GM19467 (cell line): ENCODE measurements around the gene VWA8.
"Not testable (repeated sequence)": the region's sequence is repeated elsewhere in the genome, so short reads cannot be mapped to it uniquely, and the experiment has no call there.

Experiments used
- ATAC-seq: cut with Tn5 transposase; IDR thresholded peaks from one replicate; pipeline ENCODE4 v1.9.1; 2021; ENCODE audit warnings: mild to moderate bottlenecking, moderate library complexity; ENCODE audit not compliant: unreplicated experiment

VWA8 gene

GRCh38 chr13:41565216-41565615, 395.7 kb downstream of the VWA8 start:
- ATAC-seq, result no peak

- ATAC-seq, result no peak
These were observed 396.9 kb downstream of the VWA8 start for GRCh38 chr13:41563984-41564365.

DNA sequence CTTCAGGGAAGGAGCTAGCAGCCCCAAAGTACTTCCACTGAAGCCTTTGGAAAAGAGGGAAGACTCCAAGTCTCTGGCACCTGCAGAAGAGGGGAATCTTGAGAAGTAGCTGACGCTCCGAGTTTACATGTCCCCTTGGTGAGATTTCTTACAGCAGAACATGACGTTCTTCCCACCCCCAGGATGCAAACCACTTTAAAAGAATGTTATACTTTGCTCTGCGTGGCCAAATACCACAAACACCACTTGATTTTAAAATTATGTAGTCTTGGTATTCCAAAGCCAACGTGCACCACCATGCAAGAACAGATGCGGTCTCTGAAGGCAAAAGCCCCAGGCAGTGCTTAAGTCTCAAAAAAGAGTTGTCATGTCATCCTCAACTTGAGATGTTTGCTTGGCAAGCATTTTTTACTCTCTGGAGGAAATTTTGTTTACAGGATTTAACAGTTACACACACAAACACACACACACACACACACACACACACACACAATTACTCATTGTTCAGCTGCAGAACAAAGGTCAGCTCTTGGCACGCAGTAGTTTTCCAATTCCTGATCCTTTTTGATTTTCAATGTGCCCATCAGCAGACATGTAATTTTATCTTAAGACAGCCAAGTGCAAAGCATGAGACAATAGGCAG, 397.4 kb downstream of the VWA8 start:
- ATAC-seq, result no peak

DNA sequence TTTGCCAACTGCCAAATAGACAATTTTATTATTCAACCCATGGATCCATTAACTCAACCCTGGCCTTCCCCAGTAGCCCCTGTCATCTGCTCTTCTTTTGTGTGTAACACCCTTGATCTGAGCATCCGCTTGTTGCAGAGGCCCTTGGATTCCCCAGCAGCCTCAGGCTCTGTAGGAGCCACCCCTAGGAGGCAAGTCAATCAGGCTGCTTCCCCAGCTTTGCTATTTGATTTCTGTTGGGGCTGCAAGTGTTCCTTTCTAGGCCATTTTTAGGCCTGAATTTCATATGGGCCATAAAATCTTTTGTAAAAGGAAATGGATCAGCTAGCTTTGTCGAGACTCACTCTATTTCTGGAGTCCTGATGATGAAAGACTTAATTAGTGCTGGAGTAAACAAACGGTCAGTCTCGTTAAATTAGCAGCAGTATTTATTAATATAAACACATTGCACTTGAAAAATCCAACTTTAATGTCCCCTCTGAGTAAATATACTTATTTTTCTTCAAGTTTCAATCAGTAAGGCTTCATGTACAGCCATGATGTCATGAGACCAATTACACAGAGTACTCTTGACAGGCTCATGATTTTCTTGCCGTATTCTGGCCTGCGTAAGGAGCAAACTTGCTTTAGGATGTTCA, 398.2 kb downstream of the VWA8 start:
- no peak for ATAC-seq

- ATAC-seq, result no peak
These were observed 398.8 kb downstream of the VWA8 start for GRCh38 chr13:41562083-41562482.

DNA sequence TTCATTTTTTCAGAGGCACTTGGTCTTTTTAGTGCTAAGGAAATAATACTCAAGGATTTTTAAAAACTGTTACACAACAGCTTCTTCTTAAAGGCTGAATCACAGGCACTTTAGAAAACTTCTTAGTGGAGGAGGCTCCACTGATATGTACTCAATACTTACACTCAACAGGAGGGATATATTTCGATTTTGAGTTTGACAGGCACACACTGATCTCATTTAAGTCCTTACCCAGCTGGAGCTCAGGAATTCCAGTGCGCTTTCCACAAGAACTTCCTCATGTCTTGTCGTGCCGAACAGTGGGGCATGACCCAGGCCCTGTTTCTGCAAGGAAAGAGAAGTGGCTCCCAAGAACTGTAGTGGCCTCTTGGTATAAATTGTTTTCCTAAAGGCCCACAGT, 399.7 kb downstream of the VWA8 start:
- ATAC-seq, result no peak

GRCh38 chr13:41558781-41559560, 401.9 kb downstream of the VWA8 start:
- no peak for ATAC-seq

DNA sequence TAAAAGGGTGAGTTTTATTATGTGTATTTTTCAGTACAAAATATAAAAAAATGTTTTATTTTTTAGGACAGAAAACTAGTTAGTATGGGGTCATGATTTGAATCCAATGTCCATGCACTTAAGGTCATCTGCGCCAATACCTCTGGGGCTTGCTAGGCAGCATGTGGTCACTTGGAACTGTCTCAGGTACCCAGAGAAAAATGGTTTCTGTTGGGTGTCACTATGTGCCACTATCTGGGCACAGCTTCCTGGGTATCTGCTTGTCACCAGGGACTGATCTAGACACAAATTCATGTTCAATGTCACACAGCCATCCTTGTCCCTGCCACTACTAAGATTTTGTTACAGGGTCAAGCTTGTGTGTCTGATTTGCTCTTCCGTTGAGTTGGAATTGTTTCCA, 403.2 kb downstream of the VWA8 start:
- ATAC-seq, result no peak

GRCh38 chr13:41554626-41555386, 406.1 kb downstream of the VWA8 start:
- ATAC-seq, result peak; percentile 74

DNA sequence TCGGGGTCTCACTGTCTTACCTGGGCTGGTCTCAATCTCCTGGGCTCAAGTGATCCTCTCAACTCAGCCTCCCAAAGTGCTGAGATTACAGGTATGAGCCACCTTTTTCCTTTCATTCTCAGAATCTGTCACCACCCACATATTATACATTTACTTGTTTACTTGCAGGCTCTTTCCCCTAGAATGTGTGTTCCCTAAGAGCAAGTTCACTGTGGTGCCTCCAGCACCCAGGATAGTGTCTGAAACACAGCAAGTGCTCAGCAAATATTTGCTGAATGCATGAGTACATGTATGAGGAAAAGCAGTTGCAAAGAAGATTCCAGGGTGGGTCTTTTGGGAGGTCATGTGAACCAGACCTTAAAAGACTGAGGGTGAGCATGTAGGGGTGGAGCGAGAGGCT, 406.7 kb downstream of the VWA8 start:
- ATAC-seq, result peak; percentile 21

DNA sequence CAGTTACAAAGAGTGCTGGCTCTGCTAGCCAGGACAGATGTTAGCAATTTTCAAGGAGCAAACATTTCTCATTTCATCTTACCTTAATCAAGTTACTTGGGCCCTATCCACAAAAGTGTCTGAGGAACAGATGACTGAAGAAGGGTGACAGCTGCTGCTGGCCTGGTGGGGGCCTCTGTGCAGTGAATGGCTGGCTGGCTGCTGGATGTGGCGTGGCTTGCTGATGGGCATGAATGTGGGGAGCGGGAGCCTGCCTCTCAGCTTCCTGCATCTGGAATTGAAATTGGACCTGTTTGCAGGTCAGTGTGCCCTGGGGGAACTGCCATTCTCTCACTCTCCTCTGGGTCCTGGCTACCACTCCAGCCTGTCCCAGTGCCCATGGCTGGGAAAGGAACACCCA, 408.9 kb downstream of the VWA8 start:
- no peak for ATAC-seq

- no peak for ATAC-seq
These were observed 410.6 kb downstream of the VWA8 start for GRCh38 chr13:41550276-41550675.

DNA sequence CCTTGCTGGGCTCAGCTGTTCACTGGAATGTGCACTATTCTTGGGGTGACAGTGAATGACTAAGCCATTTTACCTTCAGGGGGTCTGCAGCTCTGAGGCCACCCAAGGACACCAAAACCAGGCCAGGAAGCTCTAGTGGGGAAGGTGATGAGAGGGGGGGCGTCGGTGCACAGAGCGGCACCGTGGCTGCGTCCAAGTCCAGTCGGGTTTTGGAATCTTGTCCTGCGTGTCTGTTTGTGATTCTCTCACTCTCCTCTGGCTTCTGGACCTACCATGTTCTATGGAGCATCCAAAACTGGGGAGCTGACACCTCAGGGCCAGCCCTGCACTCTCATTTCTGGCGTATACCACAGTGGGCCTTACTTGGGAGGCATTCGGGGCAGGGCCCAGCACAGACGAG, 411.4 kb downstream of the VWA8 start:
- ATAC-seq, result no peak

- ATAC-seq, result no peak
These were observed 412.0 kb downstream of the VWA8 start for GRCh38 chr13:41548910-41549309.

- no peak for ATAC-seq
These were observed 412.9 kb downstream of the VWA8 start for GRCh38 chr13:41548031-41548430.

GRCh38 chr13:41547251-41548000, 413.5 kb downstream of the VWA8 start:
- ATAC-seq, result no peak

GRCh38 chr13:41546372-41547190, 414.3 kb downstream of the VWA8 start:
- no peak for ATAC-seq

- no peak for ATAC-seq
These were observed 415.5 kb downstream of the VWA8 start for GRCh38 chr13:41545432-41545707.

- ATAC-seq, result no peak
These were observed 417.1 kb downstream of the VWA8 start for GRCh38 chr13:41543664-41544300.

DNA sequence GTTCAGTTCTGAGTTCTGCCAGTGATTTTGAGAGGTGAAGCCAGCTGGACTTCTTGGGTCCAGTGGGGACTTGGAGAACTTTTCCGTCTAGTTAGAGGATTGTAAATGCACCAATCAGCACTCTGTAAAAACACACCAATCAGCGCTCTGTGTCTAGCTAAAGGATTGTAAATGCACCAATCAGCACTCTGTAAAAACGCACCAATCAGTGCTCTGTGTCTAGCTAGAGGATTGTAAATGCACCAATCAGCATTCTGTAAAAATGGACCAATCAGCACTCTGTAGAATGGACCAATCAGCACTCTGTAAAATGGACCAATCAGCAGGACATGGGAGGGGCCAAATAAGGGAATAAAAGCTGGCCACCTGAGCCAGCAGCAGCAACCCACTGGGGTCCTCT, 418.1 kb downstream of the VWA8 start:
- ATAC-seq, result not testable (repeated sequence)
